Dendritic cell treated with granulocyte-macrophage colony-stimulating factor and Interleukin-4, amounts not matched to agents 40 ng/mL and 50 ng/mL, for 4 days (primary cell): Measurements from ENCODE around the gene SLC39A6.
"Not testable (repeated sequence)": the region's sequence is repeated elsewhere in the genome, so short reads cannot be mapped to it uniquely, and the experiment has no call there.

Experiments used
- H3K27ac Mint-ChIP-seq: one replicate; pipeline ENCODE4 v1.8.0; 2022; ENCODE audit warnings: mild to moderate bottlenecking, mixed read lengths
- H3K27me3 Mint-ChIP-seq: one replicate; pipeline ENCODE4 v1.8.0; 2022; ENCODE audit warnings: mild to moderate bottlenecking, mixed read lengths
- H3K36me3 Mint-ChIP-seq: one replicate; pipeline ENCODE4 v1.8.0; 2022; ENCODE audit warnings: low read depth, mixed read lengths
- H3K4me1 Mint-ChIP-seq: one replicate; pipeline ENCODE4 v1.8.0; 2022; ENCODE audit warnings: low read depth, mixed read lengths
- H3K4me3 Mint-ChIP-seq: one replicate; pipeline ENCODE4 v1.8.0; 2022; ENCODE audit warnings: mild to moderate bottlenecking, moderate library complexity, mixed read lengths
- H3K9me3 Mint-ChIP-seq: one replicate; pipeline ENCODE4 v1.8.0; 2022; ENCODE audit warnings: mixed read lengths
- intact Hi-C: fragments of 100-400 bp; cut with micrococcal nuclease; formaldehyde crosslinking; loops from one replicate; pipeline ENCODE4 v1.15.0; 2022

Gene SLC39A6, protein sequence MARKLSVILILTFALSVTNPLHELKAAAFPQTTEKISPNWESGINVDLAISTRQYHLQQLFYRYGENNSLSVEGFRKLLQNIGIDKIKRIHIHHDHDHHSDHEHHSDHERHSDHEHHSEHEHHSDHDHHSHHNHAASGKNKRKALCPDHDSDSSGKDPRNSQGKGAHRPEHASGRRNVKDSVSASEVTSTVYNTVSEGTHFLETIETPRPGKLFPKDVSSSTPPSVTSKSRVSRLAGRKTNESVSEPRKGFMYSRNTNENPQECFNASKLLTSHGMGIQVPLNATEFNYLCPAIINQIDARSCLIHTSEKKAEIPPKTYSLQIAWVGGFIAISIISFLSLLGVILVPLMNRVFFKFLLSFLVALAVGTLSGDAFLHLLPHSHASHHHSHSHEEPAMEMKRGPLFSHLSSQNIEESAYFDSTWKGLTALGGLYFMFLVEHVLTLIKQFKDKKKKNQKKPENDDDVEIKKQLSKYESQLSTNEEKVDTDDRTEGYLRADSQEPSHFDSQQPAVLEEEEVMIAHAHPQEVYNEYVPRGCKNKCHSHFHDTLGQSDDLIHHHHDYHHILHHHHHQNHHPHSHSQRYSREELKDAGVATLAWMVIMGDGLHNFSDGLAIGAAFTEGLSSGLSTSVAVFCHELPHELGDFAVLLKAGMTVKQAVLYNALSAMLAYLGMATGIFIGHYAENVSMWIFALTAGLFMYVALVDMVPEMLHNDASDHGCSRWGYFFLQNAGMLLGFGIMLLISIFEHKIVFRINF

DNA sequence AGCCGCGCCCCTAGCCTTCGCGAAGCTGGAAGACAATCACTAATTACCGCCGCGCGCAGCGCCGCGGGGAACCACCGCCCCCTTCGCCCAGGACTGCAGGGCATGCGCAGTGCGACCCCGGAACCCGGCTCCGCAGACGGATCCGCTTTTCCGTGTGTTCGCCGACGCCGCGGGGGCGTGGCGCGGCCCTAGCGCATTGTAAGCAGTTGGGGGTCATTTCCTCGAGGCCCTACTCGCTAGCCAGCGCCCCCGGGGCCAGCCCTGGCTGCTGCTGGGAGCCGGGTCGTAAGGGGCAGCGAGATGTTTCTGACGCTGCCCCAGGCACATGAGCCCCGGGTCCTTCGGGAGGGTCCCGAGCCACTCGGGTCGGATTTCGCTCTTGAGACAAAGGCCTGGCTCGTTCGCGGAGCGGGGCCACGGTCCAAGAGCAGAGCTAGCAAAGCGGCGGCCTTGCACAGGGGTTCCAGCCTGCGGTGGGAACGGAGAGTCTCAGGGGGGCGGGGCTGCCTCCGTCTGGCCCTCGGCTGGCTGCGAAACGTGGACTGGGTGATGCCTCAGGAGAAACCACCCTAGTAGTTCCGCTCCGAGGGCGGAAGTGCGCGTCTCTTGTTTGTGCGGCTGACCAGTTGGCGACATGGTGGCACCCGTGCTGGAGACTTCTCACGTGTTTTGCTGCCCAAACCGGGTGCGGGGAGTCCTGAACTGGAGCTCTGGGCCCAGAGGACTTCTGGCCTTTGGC lies at the start of gene SLC39A6, which contains the start of gene ELP2:
TSS of gene SLC39A6 (minus strand) at position 41 of the 739 bp plus-strand sequence. CDS start 2,333 bp downstream, outside the sequence.
TSS of gene ELP2 (plus strand) at position 600 of the 739 bp plus-strand sequence. CDS start at position 635, 35 bp downstream.
- H3K27me3 Mint-ChIP-seq: no peaks in the 10 kb centered on the region
- H3K36me3 Mint-ChIP-seq: peaks cover 48% of the 10 kb centered on the region
- no peaks in the 10 kb centered on the region for H3K9me3 Mint-ChIP-seq
- peak within 1 kb of the TSS; percentile 99 for H3K27ac Mint-ChIP-seq
- intact Hi-C loops: loop anchor here (1.0 to 10.0 kb wide), 3 partner anchors 57 to 115 kb away; partner anchors contain the start of genes MOCOS and RPRD1A
- peak within 1 kb of the TSS; percentile 94 for H3K4me3 Mint-ChIP-seq
- H3K4me1 Mint-ChIP-seq: peaks cover 40% of the 10 kb centered on the region

- Mint-ChIP-seq H3K9me3 (no peaks in the 10 kb centered on the region), H3K4me1 (peaks cover 52% of the 10 kb centered on the region), H3K27ac (peak overlapping the region; percentile 83), H3K36me3 (peaks cover 37% of the 10 kb centered on the region), H3K27me3 (no peaks in the 10 kb centered on the region), H3K4me3 (no peak overlapping the region)
- intact Hi-C loops: no loop called here
These were observed 48.8 kb upstream of the SLC39A6 start for GRCh38 chr18:36177913-36178312.

GRCh38 chr18:36176711-36177110 lies 47.6 kb upstream of the SLC39A6 start:
- no peaks in the 10 kb centered on the region for H3K27me3 Mint-ChIP-seq
- no peak overlapping the region for H3K4me3 Mint-ChIP-seq
- peaks cover 49% of the 10 kb centered on the region for H3K36me3 Mint-ChIP-seq
- intact Hi-C loops: no loop called here
- H3K9me3 Mint-ChIP-seq: no peaks in the 10 kb centered on the region
- H3K27ac Mint-ChIP-seq: no peak overlapping the region
- peaks cover 42% of the 10 kb centered on the region for H3K4me1 Mint-ChIP-seq

GRCh38 chr18:36176177-36176584 lies 47.0 kb upstream of the SLC39A6 start:
- Mint-ChIP-seq H3K27ac (no peak overlapping the region), H3K36me3 (peaks cover 55% of the 10 kb centered on the region), H3K4me1 (peaks cover 37% of the 10 kb centered on the region), H3K4me3 (no peak overlapping the region), H3K9me3 (no peaks in the 10 kb centered on the region), H3K27me3 (no peaks in the 10 kb centered on the region)
- intact Hi-C loops: no loop called here

DNA sequence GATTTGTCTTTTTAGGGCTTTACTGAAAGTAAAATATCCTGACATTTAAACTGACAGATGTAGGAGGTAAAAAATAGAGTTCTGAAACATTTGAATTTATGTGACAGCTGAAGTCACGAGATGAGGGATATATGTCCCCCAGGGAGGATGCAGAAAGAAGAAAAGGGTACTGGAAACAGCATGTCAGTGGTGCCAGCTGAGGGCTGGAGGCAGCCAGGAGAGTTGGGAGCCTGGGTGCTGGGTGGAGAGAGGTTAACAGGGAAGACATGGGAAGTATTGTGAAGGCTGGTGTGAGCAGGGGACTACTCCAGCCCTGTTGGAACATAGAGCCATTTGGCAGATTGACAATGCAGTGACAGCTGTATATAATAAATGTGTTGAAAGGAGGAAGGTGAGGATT lies 46.3 kb upstream of the SLC39A6 start:
- intact Hi-C loops: no loop called here
- H3K4me3 Mint-ChIP-seq: no peak overlapping the region
- H3K9me3 Mint-ChIP-seq: no peaks in the 10 kb centered on the region
- peaks cover 62% of the 10 kb centered on the region for H3K36me3 Mint-ChIP-seq
- peak overlapping the region; percentile 48 for H3K27ac Mint-ChIP-seq
- H3K27me3 Mint-ChIP-seq: no peaks in the 10 kb centered on the region
- H3K4me1 Mint-ChIP-seq: peaks cover 32% of the 10 kb centered on the region

- H3K4me3 Mint-ChIP-seq: no peak overlapping the region
- peaks cover 6% of the 10 kb centered on the region for H3K4me1 Mint-ChIP-seq
- no peaks in the 10 kb centered on the region for H3K9me3 Mint-ChIP-seq
- H3K27me3 Mint-ChIP-seq: no peaks in the 10 kb centered on the region
- peaks cover 84% of the 10 kb centered on the region for H3K36me3 Mint-ChIP-seq
- H3K27ac Mint-ChIP-seq: no peak overlapping the region
- intact Hi-C loops: no loop called here
These were observed 40.8 kb upstream of the SLC39A6 start for GRCh38 chr18:36169938-36170337.

DNA sequence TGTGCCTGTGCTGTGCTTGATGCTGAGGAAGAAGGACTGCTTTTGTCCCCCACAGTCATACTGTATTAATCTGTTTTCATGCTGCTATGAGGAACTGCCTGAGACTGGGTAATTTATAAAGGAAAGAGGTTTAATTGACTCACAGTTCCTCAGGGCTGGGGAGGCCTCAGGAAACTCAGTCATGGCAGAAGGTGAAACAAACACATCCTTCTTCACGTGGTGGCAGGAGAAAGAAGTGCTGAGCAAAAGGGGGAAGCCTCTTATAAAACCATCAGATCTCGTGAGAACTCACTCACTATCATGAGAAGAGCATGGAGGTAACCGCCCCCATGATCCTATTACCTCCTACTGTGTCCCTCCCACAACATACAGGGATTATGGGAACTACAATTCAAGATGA lies 39.2 kb upstream of the SLC39A6 start:
- H3K36me3 Mint-ChIP-seq: peaks cover 93% of the 10 kb centered on the region
- H3K4me1 Mint-ChIP-seq, H3K9me3 Mint-ChIP-seq, H3K27me3 Mint-ChIP-seq, intact Hi-C loops, H3K4me3 Mint-ChIP-seq: not testable (repeated sequence)
- H3K27ac Mint-ChIP-seq: peak overlapping the region; percentile 73

DNA sequence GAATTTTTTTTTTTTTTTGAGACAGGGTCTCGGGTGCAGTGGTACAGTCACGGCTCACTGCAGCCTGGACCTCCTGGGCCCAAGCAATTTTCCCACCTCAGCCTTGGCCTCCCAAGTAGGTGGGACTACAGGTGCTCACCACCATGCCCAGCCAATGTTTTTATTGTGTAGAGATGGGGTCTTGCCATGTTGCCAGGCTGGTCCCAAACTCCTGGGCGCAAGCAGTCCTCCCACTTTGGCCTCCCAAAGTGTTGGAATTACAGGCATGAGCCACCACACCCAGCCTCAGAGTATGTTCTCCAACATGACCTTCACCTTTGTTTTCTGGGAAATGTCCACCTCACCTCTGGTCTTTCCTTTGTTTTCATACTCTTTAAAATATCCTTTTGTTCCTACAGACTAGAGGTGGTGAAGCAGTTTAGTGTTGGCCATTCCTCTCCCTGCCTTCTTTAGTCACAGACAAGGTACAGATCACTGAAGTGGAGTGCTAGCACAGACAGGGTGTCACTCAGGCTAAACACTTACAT lies 38.6 kb upstream of the SLC39A6 start:
- intact Hi-C loops: no loop called here
- H3K27ac Mint-ChIP-seq: peak overlapping the region; percentile 73
- H3K4me3 Mint-ChIP-seq: no peak overlapping the region
- peaks cover 6% of the 10 kb centered on the region for H3K4me1 Mint-ChIP-seq
- no peaks in the 10 kb centered on the region for H3K9me3 Mint-ChIP-seq
- peaks cover 94% of the 10 kb centered on the region for H3K36me3 Mint-ChIP-seq
- no peaks in the 10 kb centered on the region for H3K27me3 Mint-ChIP-seq

DNA sequence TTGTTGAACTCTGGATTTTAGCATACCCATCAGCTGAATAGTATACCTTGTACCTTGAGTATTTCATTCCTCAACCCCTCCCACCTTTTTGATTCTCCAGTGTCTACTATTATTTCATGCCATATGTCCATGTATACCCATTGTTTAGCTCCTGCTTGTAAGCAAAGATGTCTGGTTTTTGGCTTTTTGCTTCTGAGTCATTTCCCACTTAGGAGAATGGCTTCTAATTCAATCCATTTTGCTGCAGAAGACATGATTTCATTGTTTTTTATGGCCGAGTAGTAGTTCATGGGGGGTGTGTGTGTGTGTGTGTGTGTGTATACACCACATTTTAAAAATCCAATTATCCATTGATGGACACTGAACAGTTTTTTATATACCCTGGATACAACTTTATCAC lies 33.8 kb upstream of the SLC39A6 start:
- intact Hi-C loops: no loop called here
- Mint-ChIP-seq H3K27ac (no peak overlapping the region), H3K9me3 (no peaks in the 10 kb centered on the region), H3K36me3 (peaks cover 86% of the 10 kb centered on the region), H3K27me3 (no peaks in the 10 kb centered on the region), H3K4me1 (peaks cover 20% of the 10 kb centered on the region), H3K4me3 (no peak overlapping the region)

GRCh38 chr18:36160959-36161371 lies 31.8 kb upstream of the SLC39A6 start:
- no peaks in the 10 kb centered on the region for H3K27me3 Mint-ChIP-seq
- H3K9me3 Mint-ChIP-seq: no peaks in the 10 kb centered on the region
- H3K4me3 Mint-ChIP-seq: no peak overlapping the region
- H3K36me3 Mint-ChIP-seq: peaks cover 86% of the 10 kb centered on the region
- peaks cover 33% of the 10 kb centered on the region for H3K4me1 Mint-ChIP-seq
- H3K27ac Mint-ChIP-seq: peak overlapping the region; percentile 37
- intact Hi-C loops: no loop called here

DNA sequence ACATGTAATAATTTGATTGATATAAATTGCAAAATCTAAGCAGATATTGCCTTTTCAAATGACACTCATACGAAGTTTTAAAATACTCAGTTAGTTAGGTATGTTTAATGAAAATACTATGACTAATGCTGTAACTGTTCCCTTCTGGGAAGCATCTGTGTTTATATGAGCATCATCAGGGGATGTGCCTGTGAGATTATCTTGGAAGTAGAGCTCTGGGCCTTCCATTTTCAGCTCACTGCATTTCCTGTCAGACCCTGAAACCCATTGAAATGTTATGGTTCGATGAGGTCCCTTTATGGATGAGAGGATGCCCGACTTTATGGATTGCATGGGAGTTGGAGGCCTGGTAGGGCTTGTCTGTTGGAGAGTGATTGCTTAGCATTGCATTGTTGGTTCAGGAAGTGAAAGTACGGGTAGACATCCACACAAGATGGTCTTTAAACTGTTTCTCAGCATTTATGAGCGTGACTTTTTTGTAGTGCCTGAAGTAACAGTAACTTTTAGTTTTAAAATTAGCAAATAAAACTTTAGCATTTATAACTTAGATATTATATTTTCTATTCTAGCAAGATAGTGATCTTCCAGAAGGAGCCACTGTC lies 29.2 kb upstream of the SLC39A6 start:
- Mint-ChIP-seq H3K4me1 (peaks cover 33% of the 10 kb centered on the region), H3K27me3 (no peaks in the 10 kb centered on the region), H3K9me3 (no peaks in the 10 kb centered on the region), H3K27ac (peak overlapping the region; percentile 84), H3K4me3 (no peak overlapping the region), H3K36me3 (peaks cover 86% of the 10 kb centered on the region)
- intact Hi-C loops: no loop called here

DNA sequence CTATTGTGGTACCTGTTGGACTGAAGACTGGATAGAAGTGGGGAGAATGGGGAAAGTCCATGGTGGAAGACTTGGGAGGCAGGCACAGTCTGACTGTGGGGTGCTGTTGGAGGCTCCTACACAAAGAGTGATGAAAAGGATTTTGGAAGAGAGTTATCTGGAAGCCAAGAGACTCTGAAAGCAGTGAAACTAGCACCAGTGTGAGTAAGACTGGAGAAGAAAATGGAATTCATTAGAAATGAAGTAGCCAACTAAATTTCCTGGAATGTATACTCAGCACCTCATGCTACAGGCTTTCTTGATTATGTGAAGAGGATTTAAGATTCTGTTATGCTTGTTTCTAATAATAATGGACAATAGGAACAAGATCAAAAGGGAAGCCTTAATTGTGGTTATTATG lies 28.3 kb upstream of the SLC39A6 start:
- Mint-ChIP-seq H3K36me3 (peaks cover 87% of the 10 kb centered on the region), H3K4me1 (peaks cover 33% of the 10 kb centered on the region), H3K9me3 (no peaks in the 10 kb centered on the region), H3K4me3 (peak overlapping the region; percentile 25), H3K27ac (peak overlapping the region; percentile 84), H3K27me3 (no peaks in the 10 kb centered on the region)
- intact Hi-C loops: no loop called here
